HCT116 (cell line): ENCODE measurements around the gene APBB2. TPM values are rescaled to one million over a fixed set of nuclear protein-coding genes. Genes with fewer than 3 reads are reported as not detected.

Source experiments
- ATAC-seq: fragments of 200-7000 bp; cut with Tn5 transposase; 2 replicates; pipeline ENCODE4 v1.9.1; 2020; ENCODE audit warnings: mild to moderate bottlenecking, moderate library complexity
- BruUV-seq: library from RNA; stranded (reverse); fragments of 400-500 nt; replicated peaks from 2 replicates; lab custom pipeline; 2021; lab: Mats Ljungman, UMichigan
- CTCF ChIA-PET: fragments of 300-600 bp; sonication (Branson Sonifier 250); formaldehyde crosslinking; loops from one replicate; lab custom pipeline; 2021; ENCODE audit warnings: antibody characterized with exemption; lab: Charles Lee
- POLR2A ChIA-PET: fragments of 300-600, 350-600 bp; sonication (Branson Sonifier 250); formaldehyde crosslinking; loops from one replicate; lab custom pipeline; 2021; ENCODE audit warnings: antibody characterized with exemption; lab: Charles Lee
- RAD21 ChIA-PET, 2 experiments: fragments of 300-600 bp; sonication (Branson Sonifier 250); formaldehyde crosslinking; loops; one replicate each; lab custom pipeline; 2023; ENCODE audit warnings: low total read pairs in 2 of 2; ENCODE audit not compliant: uncharacterized antibody in 2 of 2, unreplicated experiment in 2 of 2, low non-redundant PET in 1 of 2; lab: Charles Lee
- DNase-seq: peaks from one replicate; pipeline ENCODE4 v3.0.0-alpha.2; 2010; ENCODE audit warnings: low read depth, low spot score
- H2AFZ ChIP-seq: fragments of 200-600 bp; shearing (Covaris generic), sonication (generic); 2 replicates; pipeline ENCODE4 v1.6.1; 2017; ENCODE audit warnings: low read depth, mixed run types, mixed read lengths, antibody characterized with exemption, low read length; ENCODE audit not compliant: poor library complexity, severe bottlenecking
- H3K27ac ChIP-seq: 2 replicates; pipeline ENCODE4 v1.5.1; 2012; ENCODE audit warnings: low read depth, low read length
- H3K27me3 ChIP-seq: fragments of 200-600 bp; sonication (generic); 2 replicates; pipeline ENCODE4 v1.6.1; 2016; ENCODE audit warnings: mixed run types, low read length, mixed read lengths; ENCODE audit not compliant: insufficient read depth
- H3K36me3 ChIP-seq, 2 experiments: fragments of 200-500 bp in 1 of 2; fragments of 200-600 bp in 1 of 2; sonication (Bioruptor generic) in 1 of 2; sonication (generic) in 1 of 2; 2 replicates each; pipeline versions ENCODE4 v1.5.1 to v1.6.1; 2014 to 2016; ENCODE audit warnings: low read length in 2 of 2, inconsistent platforms in 1 of 2, mixed read lengths in 1 of 2, mixed run types in 1 of 2; ENCODE audit not compliant: insufficient read depth in 2 of 2, control insufficient read depth in 1 of 2
- H3K4me1 ChIP-seq, 2 experiments: fragments of 200-600 bp in 1 of 2; sonication (generic) in 1 of 2; 2 replicates each; pipeline versions ENCODE4 v1.5.1 to v1.6.1; 2012 to 2017; ENCODE audit warnings: low read length in 2 of 2, inconsistent platforms in 1 of 2, mild to moderate bottlenecking in 1 of 2, mixed read lengths in 1 of 2, mixed run types in 1 of 2, moderate library complexity in 1 of 2; ENCODE audit not compliant: insufficient read depth in 2 of 2, control insufficient read depth in 1 of 2
- H3K4me2 ChIP-seq: fragments of 200-600 bp; sonication (generic); 2 replicates; pipeline ENCODE4 v1.6.1; 2017; ENCODE audit warnings: mixed run types, low read length, mixed read lengths
- H3K4me3 ChIP-seq, 2 experiments: fragments of 200-600 bp in 1 of 2; sonication (generic) in 1 of 2; replicated peaks in 1 of 2; 2 replicates each; pipeline ENCODE4 v1.5.1; 2011 to 2016; ENCODE audit warnings: low read length in 2 of 2, control low read depth in 1 of 2, low read depth in 1 of 2, mild to moderate bottlenecking in 1 of 2, mixed read lengths in 1 of 2, mixed run types in 1 of 2
- H3K79me2 ChIP-seq: fragments of 200-600 bp; sonication (generic); 2 replicates; pipeline ENCODE4 v1.6.1; 2017; ENCODE audit warnings: mild to moderate bottlenecking, mixed run types, low read length, moderate library complexity, mixed read lengths; ENCODE audit not compliant: insufficient read depth
- H3K9ac ChIP-seq: fragments of 200-600 bp; sonication (generic); 2 replicates; pipeline ENCODE4 v1.6.1; 2016; ENCODE audit warnings: low read length, mixed read lengths
- H3K9me2 ChIP-seq: fragments of 200-600 bp; sonication (generic), shearing (Covaris generic); 2 replicates; pipeline ENCODE4 v1.6.1; 2017; ENCODE audit warnings: mixed run types, mild to moderate bottlenecking, moderate library complexity; ENCODE audit not compliant: insufficient read depth
- H3K9me3 ChIP-seq, 2 experiments: fragments of 200-500 bp in 1 of 2; fragments of 200-600 bp in 1 of 2; sonication (Bioruptor generic) in 1 of 2; sonication (generic) in 1 of 2; 2 replicates each; pipeline ENCODE4 v1.6.1; 2014 to 2017; ENCODE audit warnings: low read length in 2 of 2, mixed read lengths in 2 of 2, inconsistent platforms in 1 of 2, low read depth in 1 of 2, mild to moderate bottlenecking in 1 of 2, mixed run types in 1 of 2, moderate library complexity in 1 of 2; ENCODE audit not compliant: control insufficient read depth in 1 of 2, insufficient read depth in 1 of 2
- H4K20me1 ChIP-seq: fragments of 200-600 bp; sonication (generic), shearing (Covaris generic); 2 replicates; pipeline ENCODE4 v1.6.1; 2017; ENCODE audit warnings: mixed run types, mild to moderate bottlenecking, moderate library complexity; ENCODE audit not compliant: insufficient read depth
- CBX3 ChIP-seq: IDR thresholded peaks from 2 replicates; pipeline ENCODE4 v1.6.1; 2012; ENCODE audit warnings: low read depth
- CEBPB ChIP-seq: IDR thresholded peaks from 2 replicates; pipeline ENCODE4 v1.6.1; 2012; ENCODE audit warnings: low read depth
- EGR1 ChIP-seq: IDR thresholded peaks from 2 replicates; pipeline ENCODE4 v1.6.1; 2012; ENCODE audit warnings: low read depth
- EZH2 ChIP-seq: fragments of 200-600 bp; sonication (generic); IDR thresholded peaks from 2 replicates; pipeline ENCODE4 v1.6.1; 2017; ENCODE audit warnings: antibody characterized with exemption, mixed run types
- EZH2phosphoT487 ChIP-seq: fragments of 200-600 bp; IDR thresholded peaks from 2 replicates; pipeline ENCODE4 v1.6.1; 2018; ENCODE audit warnings: antibody characterized with exemption, borderline replicate concordance
- JUND ChIP-seq: IDR thresholded peaks from 2 replicates; pipeline ENCODE4 v1.6.1; 2012
- RAD21 ChIP-seq: IDR thresholded peaks from 2 replicates; pipeline ENCODE4 v1.6.1; 2012; ENCODE audit warnings: low read depth, mild to moderate bottlenecking
- SP1 ChIP-seq: IDR thresholded peaks from 2 replicates; pipeline ENCODE4 v1.6.1; 2012; ENCODE audit warnings: low read depth
- YY1 ChIP-seq: IDR thresholded peaks from 2 replicates; pipeline ENCODE4 v1.6.1; 2011; ENCODE audit warnings: low read length, low read depth, moderate library complexity, mild to moderate bottlenecking; ENCODE audit not compliant: insufficient replicate concordance; ENCODE audit errors: extremely low read depth
- ZNF274 ChIP-seq: fragments of 200-500 bp; sonication (Bioruptor generic); IDR thresholded peaks from 2 replicates; pipeline ENCODE4 v1.6.1; 2014; ENCODE audit warnings: mild to moderate bottlenecking, low read depth, low read length, inconsistent platforms
- intact Hi-C: fragments of 100-400 bp; cut with micrococcal nuclease; formaldehyde crosslinking; loops from 2 replicates; pipeline ENCODE4 v1.10.0; 2022
- total RNA-seq: library from RNA; stranded (reverse); gene quantifications from one replicate; pipeline ENCODE4 v1.2.1, GENCODE V29; 2021; ENCODE audit not compliant: unreplicated experiment
- TF ChIP-seq, protein P1 (sequence below): IDR thresholded peaks from 2 replicates; pipeline ENCODE4 v1.6.1; 2011; ENCODE audit warnings: mild to moderate bottlenecking, low read length, moderate library complexity; ENCODE audit not compliant: insufficient replicate concordance; ENCODE audit errors: extremely low read depth

The APBB2 gene
- total RNA-seq, 1 experiment from 2014 or later = 72.5 TPM

DNA sequence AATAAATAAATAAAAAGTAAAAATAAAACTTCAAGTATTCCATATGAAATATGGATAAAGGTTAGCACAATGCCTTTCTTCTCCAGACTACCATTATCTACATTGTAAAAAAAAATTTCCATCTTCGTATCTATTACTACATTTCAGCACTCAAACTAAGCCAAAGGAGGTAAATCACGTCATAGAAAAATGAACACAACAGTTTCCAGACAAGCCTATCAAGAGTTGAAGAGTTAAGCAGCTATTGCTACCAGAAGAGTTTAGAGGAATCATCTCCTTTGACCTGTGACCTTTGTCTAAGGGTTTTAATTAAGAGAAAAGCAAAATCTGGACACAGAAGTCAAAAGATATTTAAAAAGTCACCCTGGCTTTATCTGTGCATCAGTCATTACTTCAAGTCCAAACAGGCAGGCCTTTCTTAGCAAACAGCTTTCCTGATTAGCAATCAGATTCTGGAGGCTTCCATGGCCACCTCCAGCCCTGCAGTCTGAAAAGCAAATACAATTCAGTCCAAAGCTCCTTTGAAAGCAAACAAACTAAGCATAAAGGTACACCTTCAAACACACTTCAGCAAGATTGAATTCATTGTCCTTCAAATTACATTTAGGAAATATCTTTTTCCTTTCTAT lies 82.2 kb downstream of the APBB2 start:
- H3K27ac ChIP-seq = no peak overlapping the region
- intact Hi-C loops = no loop called here

DNA sequence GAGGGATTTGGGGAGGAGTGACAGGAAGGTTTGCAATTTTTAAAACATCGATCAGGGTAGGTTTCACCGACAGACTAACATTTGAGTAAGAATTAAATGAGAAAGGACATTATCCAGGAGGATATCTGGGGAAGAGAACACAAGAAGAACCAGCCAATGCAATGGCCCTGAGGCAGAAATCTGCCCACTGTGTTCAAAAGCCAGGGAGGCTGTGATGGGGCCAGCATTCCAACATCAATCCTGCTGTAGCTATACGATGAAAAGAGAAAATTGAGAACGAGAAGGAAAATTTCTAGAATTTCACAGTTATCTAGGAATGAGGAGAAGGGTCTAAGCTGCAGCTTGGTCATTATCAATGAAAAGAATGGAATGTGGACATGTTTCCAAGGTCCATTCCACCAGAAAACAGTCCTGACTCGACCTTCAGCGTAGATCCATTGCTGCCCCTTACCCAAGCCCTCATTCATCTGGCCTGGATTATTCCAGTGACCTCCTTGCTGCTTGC lies 84.4 kb downstream of the APBB2 start:
- intact Hi-C loops = no loop called here
- Histone ChIP-seq H4K20me1 (no peaks in the 10 kb centered on the region), H2AFZ (no peak overlapping the region), H3K4me1 (peaks cover 62 to 88% of the 10 kb centered on the region in 2 experiments), H3K9me2 (no peaks in the 10 kb centered on the region), H3K9me3 (no peaks in the 10 kb centered on the region), H3K79me2 (peaks cover 93% of the 10 kb centered on the region), H3K27ac (no peak overlapping the region), H3K4me3 (no peak overlapping the region), H3K36me3 (no peaks in the 10 kb centered on the region), H3K4me2 (no peak overlapping the region), H3K9ac (no peak overlapping the region), H3K27me3 (no peaks in the 10 kb centered on the region)
- CTCF ChIA-PET = no interaction called here
- TF ChIP-seq EZH2phosphoT487 = no peak
- TF ChIP-seq RAD21 = no peak
- no peak for TF ChIP-seq SP1
- TF ChIP-seq EGR1 = no peak
- TF ChIP-seq ZNF274 = no peak
- TF ChIP-seq, protein P1, sequence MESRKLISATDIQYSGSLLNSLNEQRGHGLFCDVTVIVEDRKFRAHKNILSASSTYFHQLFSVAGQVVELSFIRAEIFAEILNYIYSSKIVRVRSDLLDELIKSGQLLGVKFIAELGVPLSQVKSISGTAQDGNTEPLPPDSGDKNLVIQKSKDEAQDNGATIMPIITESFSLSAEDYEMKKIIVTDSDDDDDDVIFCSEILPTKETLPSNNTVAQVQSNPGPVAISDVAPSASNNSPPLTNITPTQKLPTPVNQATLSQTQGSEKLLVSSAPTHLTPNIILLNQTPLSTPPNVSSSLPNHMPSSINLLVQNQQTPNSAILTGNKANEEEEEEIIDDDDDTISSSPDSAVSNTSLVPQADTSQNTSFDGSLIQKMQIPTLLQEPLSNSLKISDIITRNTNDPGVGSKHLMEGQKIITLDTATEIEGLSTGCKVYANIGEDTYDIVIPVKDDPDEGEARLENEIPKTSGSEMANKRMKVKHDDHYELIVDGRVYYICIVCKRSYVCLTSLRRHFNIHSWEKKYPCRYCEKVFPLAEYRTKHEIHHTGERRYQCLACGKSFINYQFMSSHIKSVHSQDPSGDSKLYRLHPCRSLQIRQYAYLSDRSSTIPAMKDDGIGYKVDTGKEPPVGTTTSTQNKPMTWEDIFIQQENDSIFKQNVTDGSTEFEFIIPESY = no peak
- TF ChIP-seq CBX3 = no peak
- no peak for TF ChIP-seq EZH2
- POLR2A ChIA-PET = no interaction called here
- RAD21 ChIA-PET = no interaction called here
- DNase-seq (no peak), ATAC-seq (no peak)
- BruUV-seq = no TSS peak

More for the DNA sequence above, 82.2 kb downstream of the APBB2 start:
- H4K20me1 ChIP-seq = no peaks in the 10 kb centered on the region
- H3K4me2 ChIP-seq = no peak overlapping the region
- no peaks in the 10 kb centered on the region for H3K9me3 ChIP-seq
- TF ChIP-seq CEBPB (no peak), EZH2phosphoT487 (no peak), YY1 (no peak), JUND (no peak), EZH2 (no peak), RAD21 (no peak), SP1 (no peak)
- H2AFZ ChIP-seq = no peak overlapping the region
- RAD21 ChIA-PET = no interaction called here
- H3K79me2 ChIP-seq = peaks cover 97% of the 10 kb centered on the region
- H3K27me3 ChIP-seq = no peaks in the 10 kb centered on the region
- no peaks in the 10 kb centered on the region for H3K36me3 ChIP-seq
- CTCF ChIA-PET = no interaction called here
- H3K4me3 ChIP-seq = no peak overlapping the region
- BruUV-seq = no TSS peak
- H3K4me1 ChIP-seq = peaks cover 54 to 88% of the 10 kb centered on the region in 2 experiments
- DNase-seq (no peak), ATAC-seq (no peak)
- POLR2A ChIA-PET = no interaction called here
- H3K9me2 ChIP-seq = no peaks in the 10 kb centered on the region
- no peak overlapping the region for H3K9ac ChIP-seq
